Measurements from ENCODE around the gene AWAT1. TPM values are rescaled to one million over a fixed set of nuclear protein-coding genes. Genes with fewer than 3 reads are reported as not detected.

Gene AWAT1
- total and polyA plus RNA-seq, 2 donors (not counting 1 experiment from before 2014, with no cell fraction given), result not detected

DNA sequence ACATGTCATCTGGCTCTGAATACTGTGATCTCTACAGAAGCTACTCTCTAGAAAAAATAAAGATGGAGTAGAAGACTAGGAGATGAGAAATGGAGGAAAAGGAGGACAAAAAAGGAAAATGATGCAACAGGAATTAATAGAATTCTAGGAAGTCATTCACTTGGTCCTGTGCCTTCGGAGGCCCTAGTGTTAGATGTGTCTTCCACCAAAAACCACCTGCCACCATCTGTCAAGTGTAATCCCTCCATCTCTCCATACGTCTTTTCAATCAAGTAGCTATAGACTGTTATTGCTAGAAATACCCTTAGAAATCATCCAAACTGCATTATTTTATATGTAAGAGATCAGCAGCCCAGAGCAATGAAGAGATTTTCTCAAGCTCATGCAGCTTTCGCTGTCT is 44.6 kb downstream of the AWAT1 start:
- no peaks in the 10 kb centered on the region for H3K4me1 ChIP-seq (ENCODE audit: control insufficient read depth, extremely low read depth, insufficient read depth, low read length)
- H3K27me3 ChIP-seq (ENCODE audit: control insufficient read depth, insufficient read depth, low read length), result no peaks in the 10 kb centered on the region
- H3K4me2 ChIP-seq (ENCODE audit: extremely low read depth, insufficient read depth, low read length), result no peak overlapping the region
- no peaks in the 10 kb centered on the region for H3K9me3 ChIP-seq (ENCODE audit: control insufficient read depth, insufficient read depth, low read depth, low read length)
- no peak overlapping the region for H3K9ac ChIP-seq (ENCODE audit: insufficient read depth, low read length)
- no peaks in the 10 kb centered on the region for H3K36me3 ChIP-seq (ENCODE audit: control insufficient read depth, insufficient read depth, low read length)
- H3K27ac ChIP-seq (ENCODE audit: insufficient read depth, low read length), result no peak overlapping the region
- no peaks in the 10 kb centered on the region for H4K20me1 ChIP-seq (ENCODE audit: control insufficient read depth, extremely low read depth, insufficient read depth, low read length)
- TF ChIP-seq, protein P1, sequence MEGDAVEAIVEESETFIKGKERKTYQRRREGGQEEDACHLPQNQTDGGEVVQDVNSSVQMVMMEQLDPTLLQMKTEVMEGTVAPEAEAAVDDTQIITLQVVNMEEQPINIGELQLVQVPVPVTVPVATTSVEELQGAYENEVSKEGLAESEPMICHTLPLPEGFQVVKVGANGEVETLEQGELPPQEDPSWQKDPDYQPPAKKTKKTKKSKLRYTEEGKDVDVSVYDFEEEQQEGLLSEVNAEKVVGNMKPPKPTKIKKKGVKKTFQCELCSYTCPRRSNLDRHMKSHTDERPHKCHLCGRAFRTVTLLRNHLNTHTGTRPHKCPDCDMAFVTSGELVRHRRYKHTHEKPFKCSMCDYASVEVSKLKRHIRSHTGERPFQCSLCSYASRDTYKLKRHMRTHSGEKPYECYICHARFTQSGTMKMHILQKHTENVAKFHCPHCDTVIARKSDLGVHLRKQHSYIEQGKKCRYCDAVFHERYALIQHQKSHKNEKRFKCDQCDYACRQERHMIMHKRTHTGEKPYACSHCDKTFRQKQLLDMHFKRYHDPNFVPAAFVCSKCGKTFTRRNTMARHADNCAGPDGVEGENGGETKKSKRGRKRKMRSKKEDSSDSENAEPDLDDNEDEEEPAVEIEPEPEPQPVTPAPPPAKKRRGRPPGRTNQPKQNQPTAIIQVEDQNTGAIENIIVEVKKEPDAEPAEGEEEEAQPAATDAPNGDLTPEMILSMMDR (conservative IDR thresholded peaks at IDR 0.05 in 1 of 2, IDR thresholded peaks at IDR 0.05 in 1 of 2; ENCODE audit: low read depth in 1 of 2, low read length in 2 of 2), result no peak
- no peak for TF ChIP-seq EZH2 (IDR thresholded peaks at IDR 0.05; ENCODE audit: low read length, missing control alignments)
- H2AFZ ChIP-seq (ENCODE audit: low read length), result no peak overlapping the region
- H3K4me3 ChIP-seq (replicated peaks in 1 of 4; ENCODE audit: control extremely low read depth in 1 of 4, insufficient read depth in 1 of 4, low read depth in 3 of 4, low read length in 4 of 4), result no peak overlapping the region
- H3K79me2 ChIP-seq (ENCODE audit: control insufficient read depth, insufficient read depth, low read length), result no peaks in the 10 kb centered on the region
- DNase-seq (ENCODE audit: low read depth in 2 of 2), result no peak

DNA sequence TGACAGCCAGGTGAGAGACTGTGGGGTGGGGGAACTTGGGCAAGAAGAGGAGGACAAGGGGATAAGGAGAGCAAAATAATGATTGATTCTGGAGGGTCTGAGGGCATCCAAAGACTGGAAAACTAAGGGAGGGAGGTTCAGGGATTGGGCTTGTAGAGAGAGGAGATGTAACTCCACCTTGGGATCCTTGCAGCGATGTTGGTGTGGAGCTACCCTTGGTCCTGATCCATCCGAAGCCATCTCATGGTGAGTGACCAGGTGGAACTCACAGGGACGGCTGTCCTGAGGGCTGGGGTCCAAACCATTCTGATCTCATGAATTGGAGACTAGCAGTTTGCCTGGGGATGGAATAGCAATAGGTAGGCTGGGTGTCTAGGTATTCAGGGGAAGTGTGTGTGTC is 46.1 kb downstream of the AWAT1 start:
- Histone ChIP-seq H3K36me3 (ENCODE audit: control insufficient read depth, insufficient read depth, low read length) (no peaks in the 10 kb centered on the region), H3K27me3 (ENCODE audit: control insufficient read depth, insufficient read depth, low read length) (no peaks in the 10 kb centered on the region), H3K9ac (ENCODE audit: insufficient read depth, low read length) (no peak overlapping the region), H3K79me2 (ENCODE audit: control insufficient read depth, insufficient read depth, low read length) (no peaks in the 10 kb centered on the region), H3K4me2 (ENCODE audit: extremely low read depth, insufficient read depth, low read length) (no peak overlapping the region), H4K20me1 (ENCODE audit: control insufficient read depth, extremely low read depth, insufficient read depth, low read length) (no peaks in the 10 kb centered on the region), H3K4me3 (replicated peaks in 1 of 4; ENCODE audit: control extremely low read depth in 1 of 4, insufficient read depth in 1 of 4, low read depth in 3 of 4, low read length in 4 of 4) (no peak overlapping the region), H3K4me1 (ENCODE audit: control insufficient read depth, extremely low read depth, insufficient read depth, low read length) (no peaks in the 10 kb centered on the region), H3K27ac (ENCODE audit: insufficient read depth, low read length) (no peak overlapping the region), H2AFZ (ENCODE audit: low read length) (no peak overlapping the region), H3K9me3 (ENCODE audit: control insufficient read depth, insufficient read depth, low read depth, low read length) (no peaks in the 10 kb centered on the region)
- no peak for DNase-seq (ENCODE audit: low read depth in 2 of 2)
- TF ChIP-seq, protein P1 (conservative IDR thresholded peaks at IDR 0.05 in 1 of 2, IDR thresholded peaks at IDR 0.05 in 1 of 2; ENCODE audit: low read depth in 1 of 2, low read length in 2 of 2), result no peak
- TF ChIP-seq EZH2 (IDR thresholded peaks at IDR 0.05; ENCODE audit: low read length, missing control alignments), result no peak

DNA sequence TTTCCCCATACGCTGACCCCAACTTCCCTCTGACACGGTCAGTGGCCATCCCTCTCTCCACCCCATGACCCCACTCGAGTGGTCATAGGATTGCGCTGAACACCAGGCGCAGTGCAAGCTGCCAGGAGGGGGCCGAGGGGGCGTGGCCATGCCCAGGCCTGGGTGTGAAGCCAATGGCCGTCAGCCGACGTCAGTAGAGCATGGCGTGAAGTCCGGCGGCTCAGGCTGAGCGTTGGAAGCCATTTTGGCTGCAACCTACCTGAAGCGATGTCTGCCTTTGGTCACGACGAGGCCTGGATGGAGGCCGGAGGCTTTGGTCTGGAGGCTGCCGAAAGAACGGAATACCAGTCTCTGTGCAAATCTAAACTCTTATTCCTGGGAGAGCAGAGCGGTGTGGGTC is 47.5 kb downstream of the AWAT1 start, which contains the start of gene RAB41:
Gene RAB41, plus strand, starts transcription at position 222 of the 400 bp plus-strand sequence. Its CDS starts 46 bp downstream, at position 268.
- Histone ChIP-seq H3K36me3 (ENCODE audit: control insufficient read depth, insufficient read depth, low read length) (no peaks in the 10 kb centered on the region), H3K9ac (ENCODE audit: insufficient read depth, low read length) (no peak within 1 kb of the TSS), H3K27ac (ENCODE audit: insufficient read depth, low read length) (no peak within 1 kb of the TSS), H3K9me3 (ENCODE audit: control insufficient read depth, insufficient read depth, low read depth, low read length) (no peaks in the 10 kb centered on the region), H3K4me1 (ENCODE audit: control insufficient read depth, extremely low read depth, insufficient read depth, low read length) (no peaks in the 10 kb centered on the region), H3K4me3 (replicated peaks in 1 of 4; ENCODE audit: control extremely low read depth in 1 of 4, insufficient read depth in 1 of 4, low read depth in 3 of 4, low read length in 4 of 4) (no peak within 1 kb of the TSS), H4K20me1 (ENCODE audit: control insufficient read depth, extremely low read depth, insufficient read depth, low read length) (no peaks in the 10 kb centered on the region), H2AFZ (ENCODE audit: low read length) (no peak within 1 kb of the TSS), H3K27me3 (ENCODE audit: control insufficient read depth, insufficient read depth, low read length) (no peaks in the 10 kb centered on the region), H3K79me2 (ENCODE audit: control insufficient read depth, insufficient read depth, low read length) (no peaks in the 10 kb centered on the region), H3K4me2 (ENCODE audit: extremely low read depth, insufficient read depth, low read length) (no peak within 1 kb of the TSS)
- TF ChIP-seq, protein P1 (conservative IDR thresholded peaks at IDR 0.05 in 1 of 2, IDR thresholded peaks at IDR 0.05 in 1 of 2; ENCODE audit: low read depth in 1 of 2, low read length in 2 of 2), result no peak
- TF ChIP-seq EZH2 (IDR thresholded peaks at IDR 0.05; ENCODE audit: low read length, missing control alignments), result no peak
- no peak for DNase-seq (ENCODE audit: low read depth in 2 of 2)
